Measurements from ENCODE around the gene GOLPH3. TPM values are rescaled to one million over a fixed set of nuclear protein-coding genes. Genes with fewer than 3 reads are reported as not detected.

Gene GOLPH3
- total and polyA plus RNA-seq, 2 of the 8 experiments (the other 6 are each of a cell fraction or from before 2014, with no cell fraction given): 53.7 to 93.6 TPM

- POLR2A ChIA-PET (ENCODE audit: partially characterized antibody): interaction anchor here (0.6 to 2.7 kb wide), 14 partner anchors 9 to 328 kb away, joined by 3 to 15 read pairs (median 3); no protein-coding TSS in a partner anchor
- H2BK12ac ChIP-seq (ENCODE audit: low read depth, low read length): no peak overlapping the region
These were observed 1.2 kb downstream of the GOLPH3 start for GRCh38 chr5:32172923-32173266.

More at GRCh38 chr5:32172923-32173266, 1.2 kb downstream of the GOLPH3 start:
- no peaks in the 10 kb centered on the region for H4K20me1 ChIP-seq (replicated peaks in 1 of 2; ENCODE audit: control insufficient read depth in 1 of 2, insufficient read depth in 2 of 2, low read length in 2 of 2)
- no peaks in the 10 kb centered on the region for H3K9me3 ChIP-seq (ENCODE audit: insufficient read depth in 2 of 2, low read depth in 1 of 2, low read length in 1 of 2)
- H3K9ac ChIP-seq (replicated peaks in 1 of 4; ENCODE audit: extremely low read depth in 1 of 4, low read depth in 3 of 4, low read length in 3 of 4): peak overlapping the region in 3 of 4 experiments; percentile 92 to 99 (median 98); a peak in 6 of 7 replicates
- no peak overlapping the region for H4K91ac ChIP-seq (replicated peaks; ENCODE audit: insufficient read length, low read length)
- no peaks in the 10 kb centered on the region for H3K4me1 ChIP-seq (replicated peaks in 1 of 4; ENCODE audit: control insufficient read depth in 3 of 4, insufficient read depth in 4 of 4, low read length in 3 of 4)
- H3K27ac ChIP-seq (ENCODE audit: low read depth, low read length): 0 out of 2 replicates have a peak overlapping the region, but pooled peaks have one; percentile 99
- no peak overlapping the region for H2BK20ac ChIP-seq (ENCODE audit: low read length)
- H3K56ac ChIP-seq (replicated peaks; ENCODE audit: insufficient read length, low read depth, low read length): no peak overlapping the region
- H3K4me2 ChIP-seq (ENCODE audit: insufficient read depth in 1 of 2, low read depth in 2 of 2, low read length in 2 of 2): peak overlapping the region; percentile 66 to 70
- peaks cover 2% of the 10 kb centered on the region for H3K79me1 ChIP-seq (ENCODE audit: low read depth, low read length)
- no peak for DNase-seq (ENCODE audit: low read depth in 1 of 2, low spot score in 2 of 2)
- no peak overlapping the region for H3K18ac ChIP-seq (ENCODE audit: extremely low read depth, low read length)
- H4K8ac ChIP-seq (ENCODE audit: extremely low read depth, insufficient read depth, low read length): no peak overlapping the region
- H2BK120ac ChIP-seq (replicated peaks; ENCODE audit: low read depth, low read length): no peak overlapping the region
- TF ChIP-seq POU5F1 (IDR thresholded peaks at IDR 0.05; ENCODE audit: low read depth, low read length): no peak
- no peak for TF ChIP-seq TCF12 (IDR thresholded peaks at IDR 0.05; ENCODE audit: low read depth, low read length)
- TF ChIP-seq POLR2AphosphoS5 (IDR thresholded peaks at IDR 0.05; ENCODE audit: low read depth, low read length): no peak
- no peak for TF ChIP-seq RBBP5 (IDR thresholded peaks at IDR 0.05; ENCODE audit: borderline replicate concordance, low read depth, low read length)
- no peak for TF ChIP-seq SIRT6 (IDR thresholded peaks at IDR 0.05; ENCODE audit: low read length)
- no peak for TF ChIP-seq ZNF274 (IDR thresholded peaks at IDR 0.05; ENCODE audit: borderline replicate concordance, extremely low read depth, low read length)
- no peak for TF ChIP-seq BACH1 (IDR thresholded peaks at IDR 0.05; ENCODE audit: low read length)
- no peak for TF ChIP-seq EGR1 (IDR thresholded peaks at IDR 0.05; ENCODE audit: borderline replicate concordance, low read depth, low read length)
- TF ChIP-seq, protein P1, sequence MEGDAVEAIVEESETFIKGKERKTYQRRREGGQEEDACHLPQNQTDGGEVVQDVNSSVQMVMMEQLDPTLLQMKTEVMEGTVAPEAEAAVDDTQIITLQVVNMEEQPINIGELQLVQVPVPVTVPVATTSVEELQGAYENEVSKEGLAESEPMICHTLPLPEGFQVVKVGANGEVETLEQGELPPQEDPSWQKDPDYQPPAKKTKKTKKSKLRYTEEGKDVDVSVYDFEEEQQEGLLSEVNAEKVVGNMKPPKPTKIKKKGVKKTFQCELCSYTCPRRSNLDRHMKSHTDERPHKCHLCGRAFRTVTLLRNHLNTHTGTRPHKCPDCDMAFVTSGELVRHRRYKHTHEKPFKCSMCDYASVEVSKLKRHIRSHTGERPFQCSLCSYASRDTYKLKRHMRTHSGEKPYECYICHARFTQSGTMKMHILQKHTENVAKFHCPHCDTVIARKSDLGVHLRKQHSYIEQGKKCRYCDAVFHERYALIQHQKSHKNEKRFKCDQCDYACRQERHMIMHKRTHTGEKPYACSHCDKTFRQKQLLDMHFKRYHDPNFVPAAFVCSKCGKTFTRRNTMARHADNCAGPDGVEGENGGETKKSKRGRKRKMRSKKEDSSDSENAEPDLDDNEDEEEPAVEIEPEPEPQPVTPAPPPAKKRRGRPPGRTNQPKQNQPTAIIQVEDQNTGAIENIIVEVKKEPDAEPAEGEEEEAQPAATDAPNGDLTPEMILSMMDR (IDR thresholded peaks at IDR 0.05; ENCODE audit: control extremely low read depth in 1 of 3, insufficient read depth in 1 of 3, low read depth in 1 of 3, low read length in 3 of 3): no peak
- no peak for TF ChIP-seq RNF2 (IDR thresholded peaks at IDR 0.05; ENCODE audit: borderline replicate concordance, low read depth, low read length, missing control alignments, poor library complexity, severe bottlenecking)
- H4K5ac ChIP-seq (ENCODE audit: insufficient read length, low read depth, low read length): peak overlapping the region; percentile 44
- H3K27me3 ChIP-seq (replicated peaks in 1 of 4; ENCODE audit: control insufficient read depth in 3 of 4, extremely low read depth in 1 of 4, insufficient read depth in 3 of 4, low read length in 3 of 4): no peaks in the 10 kb centered on the region
- WGBS, 2 experiments (ENCODE audit: extremely low coverage in 1 of 2, insufficient coverage in 1 of 2, insufficient read length in 1 of 2, insufficient replicate concordance in 2 of 2, low coverage in 1 of 2, low lambda C conversion rate in 2 of 2, missing lambda C conversion rate in 1 of 2): 0% methylated on average over 4 of the region's 4 CpGs; no CpG with 5 or more reads in 1 of the 2 experiments
- H2BK5ac ChIP-seq (ENCODE audit: low read depth, low read length): no peak overlapping the region
- H3K36me3 ChIP-seq (ENCODE audit: control insufficient read depth in 2 of 4, insufficient read depth in 4 of 4, low read length in 3 of 4): peaks cover 4 to 36% (median 10%) of the 10 kb centered on the region in 4 experiments; a peak in 6 of 8 replicates
- peaks cover 20 to 56% of the 10 kb centered on the region in 2 experiments for H3K79me2 ChIP-seq (ENCODE audit: control insufficient read depth in 1 of 2, insufficient read depth in 2 of 2, low read length in 2 of 2)
- no peak overlapping the region for H3K14ac ChIP-seq (ENCODE audit: insufficient read length)
- CTCF ChIA-PET (ENCODE audit: partially characterized antibody): interaction anchor here (0.6 to 1.5 kb wide), 3 partner anchors 11 to 1265 kb away, joined by 3 read pairs; no protein-coding TSS in a partner anchor
- H2AFZ ChIP-seq (ENCODE audit: low read length): no peak overlapping the region
- FAIRE-seq: no peak
- H3K4ac ChIP-seq (replicated peaks; ENCODE audit: insufficient read length, low read depth, low read length): no peak overlapping the region
- peaks cover 5% of the 10 kb centered on the region; the same call in 1 of the 2 replicates for H3K23me2 ChIP-seq (ENCODE audit: low read depth, low read length)
- no peak overlapping the region for H3K23ac ChIP-seq (ENCODE audit: insufficient read length)
- peak overlapping the region; percentile 83 to 88 (median 84) for H3K4me3 ChIP-seq (ENCODE audit: extremely low read depth in 1 of 4, insufficient read depth in 2 of 4, low read depth in 3 of 4, low read length in 4 of 4)
- no peak overlapping the region for H2BK15ac ChIP-seq (ENCODE audit: low read length)
- no peak overlapping the region for H2AK5ac ChIP-seq (ENCODE audit: low read depth, low read length)

Data from H1 (cell line).